A172 (cell line): ENCODE measurements around the gene TMEM126B. TPM values are rescaled to one million over a fixed set of nuclear protein-coding genes. Genes with fewer than 3 reads are reported as not detected.

Experiments used
- DNase-seq: peaks from one replicate; pipeline ENCODE4 v3.0.0-alpha.2; 2015; ENCODE audit warnings: low spot score
- total RNA-seq: library from RNA; depleted of rRNA; stranded (reverse); fragments of >200 nt; shearing (Covaris generic); gene quantifications from 2 replicates; pipeline ENCODE4 v1.2.3, GENCODE V29; 2014; rRNA removed

TMEM126B gene
- total RNA-seq, 1 experiment from 2014 or later, result 197 TPM

GRCh38 chr11:85682330-85683305 lies 54.2 kb downstream of the TMEM126B start:
- peak; percentile 26 for DNase-seq

GRCh38 chr11:85685125-85685819 lies 56.9 kb downstream of the TMEM126B start:
- DNase-seq, result no peak

DNA sequence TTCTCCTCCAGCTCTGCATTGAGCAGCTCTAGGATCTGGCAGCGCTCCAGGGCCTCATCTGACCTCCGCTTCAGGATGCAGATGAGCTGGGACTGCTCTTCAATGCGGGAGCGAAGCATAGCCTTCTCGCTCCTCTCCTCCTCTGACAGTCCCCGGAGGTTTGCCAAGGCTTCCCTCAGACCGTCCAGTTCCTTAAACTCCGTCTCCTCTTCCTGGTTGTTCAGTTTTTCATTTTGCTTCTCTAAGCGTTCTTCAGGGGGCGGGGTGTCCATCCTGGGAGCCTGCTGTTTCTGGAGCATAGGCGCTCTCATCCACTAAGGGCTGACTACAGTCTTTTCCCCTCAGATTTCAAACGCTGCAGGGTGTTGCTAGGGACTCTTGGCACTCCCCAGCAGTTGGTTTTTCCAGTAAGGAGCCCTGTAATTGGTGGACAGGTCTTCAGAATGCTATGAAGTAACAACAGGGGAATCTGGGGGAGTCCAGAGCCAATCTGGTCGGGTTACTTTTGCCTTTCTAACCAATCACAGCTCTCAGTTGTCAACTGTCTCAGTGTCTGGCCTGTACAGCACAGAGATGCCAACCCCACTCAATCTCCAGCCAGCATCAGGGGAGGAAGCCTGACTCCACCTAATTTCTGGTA lies 57.5 kb downstream of the TMEM126B start, which contains the start of gene CCDC89:
Gene CCDC89, minus strand, starts transcription at position 376 of the 640 bp plus-strand sequence. Its CDS starts 65 bp downstream, at position 311.
- DNase-seq, result peak; percentile 100

Other genes starting within 250 kb of the TMEM126B start
- 0.67 and 0.72 TPM in 2 replicates for gene DLG2, start 1.2 kb upstream of the TMEM126B start, total RNA-seq
- 116 and 134 TPM in 2 replicates for gene TMEM126A, start 19.4 kb downstream of the TMEM126B start, total RNA-seq
- gene CREBZF, start 36.5 kb downstream of the TMEM126B start, total RNA-seq, result 46.6 and 54.2 TPM in 2 replicates
- 11.5 and 13.6 TPM in 2 replicates for gene CCDC89, start 57.6 kb downstream of the TMEM126B start, total RNA-seq
- gene SYTL2, start 182.5 kb downstream of the TMEM126B start, total RNA-seq, result 39.2 and 52.2 TPM in 2 replicates
- gene CCDC83, start 226.8 kb downstream of the TMEM126B start, total RNA-seq, result not detected in 2 replicates